COLO668 (cell line): ENCODE data around the gene NRXN3.
"Not testable (repeated sequence)": the region's sequence is repeated elsewhere in the genome, so short reads cannot be mapped to it uniquely, and the experiment has no call there.

ENCODE experiments used
- DNase-seq: peaks from one replicate; lab custom pipeline; 2025; ENCODE audit not compliant: unreplicated experiment; lab: John Stamatoyannopoulos, UW

NRXN3 gene

GRCh38 chr14:79094951-79095350, 924.8 kb downstream of the NRXN3 start:
- no peak for DNase-seq

GRCh38 chr14:79096811-79097210, 926.6 kb downstream of the NRXN3 start:
- no peak for DNase-seq

- DNase-seq = no peak
Observed at GRCh38 chr14:79098324-79098723, 928.2 kb downstream of the NRXN3 start.

GRCh38 chr14:79100578-79100977, 930.4 kb downstream of the NRXN3 start:
- DNase-seq = no peak

GRCh38 chr14:79101388-79101787, 931.2 kb downstream of the NRXN3 start:
- DNase-seq = no peak

- DNase-seq = no peak
Observed at GRCh38 chr14:79103764-79104163, 933.6 kb downstream of the NRXN3 start.

- DNase-seq = not testable (repeated sequence)
Observed at GRCh38 chr14:79110564-79110963, 940.4 kb downstream of the NRXN3 start.

GRCh38 chr14:79111987-79112501, 941.9 kb downstream of the NRXN3 start:
- DNase-seq = no peak

GRCh38 chr14:79117561-79117960, 947.4 kb downstream of the NRXN3 start:
- no peak for DNase-seq

GRCh38 chr14:79118291-79118690, 948.1 kb downstream of the NRXN3 start:
- no peak for DNase-seq

- no peak for DNase-seq
Observed at GRCh38 chr14:79134361-79134760, 964.2 kb downstream of the NRXN3 start.

- DNase-seq = no peak
Observed at GRCh38 chr14:79136071-79137044, 966.2 kb downstream of the NRXN3 start.

GRCh38 chr14:79137045-79137430, 966.9 kb downstream of the NRXN3 start:
- DNase-seq = no peak

GRCh38 chr14:79137836-79138235, 967.7 kb downstream of the NRXN3 start:
- DNase-seq = no peak

GRCh38 chr14:79144896-79145295, 974.7 kb downstream of the NRXN3 start:
- no peak for DNase-seq

- no peak for DNase-seq
Observed at GRCh38 chr14:79150226-79150625, 980.1 kb downstream of the NRXN3 start.

GRCh38 chr14:79157369-79157768, 987.2 kb downstream of the NRXN3 start:
- DNase-seq = no peak

GRCh38 chr14:79161571-79161970, 991.4 kb downstream of the NRXN3 start:
- DNase-seq = no peak

GRCh38 chr14:79162833-79163232, 992.7 kb downstream of the NRXN3 start:
- DNase-seq = no peak

- no peak for DNase-seq
Observed at GRCh38 chr14:79165471-79166090, 995.4 kb downstream of the NRXN3 start.

GRCh38 chr14:79166171-79166570, 996.0 kb downstream of the NRXN3 start:
- DNase-seq = no peak

- DNase-seq = no peak
Observed at GRCh38 chr14:79167957-79168356, 997.8 kb downstream of the NRXN3 start.
